ENCODE results near the gene GAA. TPM values are rescaled to one million over a fixed set of nuclear protein-coding genes. Genes with fewer than 3 reads are reported as not detected.
"Not testable (repeated sequence)": the region's sequence is repeated elsewhere in the genome, so short reads cannot be mapped to it uniquely, and the experiment has no call there.

Gene GAA
- total RNA-seq, 1 experiment from 2014 or later: 131 TPM

- Histone ChIP-seq H3K36me3 (ENCODE audit: control insufficient read depth in 1 of 2, insufficient read depth in 2 of 2, low read length in 2 of 2) (no peaks in the 10 kb centered on the region), H4K20me1 (ENCODE audit: insufficient read depth) (no peaks in the 10 kb centered on the region), H3K4me2 (ENCODE audit: low read length) (no peak overlapping the region), H3K27ac (ENCODE audit: low read depth, low read length) (no peak overlapping the region), H3K9ac (ENCODE audit: low read length) (no peak overlapping the region), H3K4me3 (replicated peaks in 1 of 2; ENCODE audit: low read depth in 1 of 2, low read length in 2 of 2) (no peak overlapping the region), H3K9me3 (ENCODE audit: control insufficient read depth in 1 of 2, insufficient read depth in 1 of 2, low read depth in 1 of 2, low read length in 2 of 2) (no peaks in the 10 kb centered on the region), H3K27me3 (ENCODE audit: insufficient read depth, low read length) (no peaks in the 10 kb centered on the region), H3K79me2 (ENCODE audit: insufficient read depth, low read length) (no peaks in the 10 kb centered on the region), H3K9me2 (ENCODE audit: insufficient read depth) (no peaks in the 10 kb centered on the region), H2AFZ (ENCODE audit: low read depth, low read length, poor library complexity, severe bottlenecking) (no peak overlapping the region), H3K4me1 (ENCODE audit: control insufficient read depth in 1 of 2, insufficient read depth in 2 of 2, low read length in 2 of 2) (peaks cover 0 to 9% of the 10 kb centered on the region in 2 experiments; a peak in 2 of 4 replicates)
- intact Hi-C loops (cut with micrococcal nuclease): no loop called here
- RAD21 ChIA-PET (ENCODE audit: low non-redundant PET in 1 of 2, low total read pairs in 2 of 2, uncharacterized antibody in 2 of 2, unreplicated experiment in 2 of 2): interaction anchor here in 1 of 2 experiments (0.5 kb wide), 1 partner anchor 103 kb away, joined by 3 read pairs; no protein-coding TSS in a partner anchor
- BruUV-seq (replicated peaks): no TSS peak
- CTCF ChIA-PET: interaction anchor here (0.6 to 4.6 kb wide), 2 partner anchors 14 to 298 kb away, joined by 4 to 42 read pairs; partner anchors contain the start of gene GAA
- ATAC-seq (no peak), DNase-seq (ENCODE audit: low read depth, low spot score) (no peak)
- TF ChIP-seq YY1 (IDR thresholded peaks at IDR 0.05; ENCODE audit: extremely low read depth, insufficient replicate concordance, low read depth, low read length): no peak
- TF ChIP-seq ZNF274 (IDR thresholded peaks at IDR 0.05; ENCODE audit: low read depth, low read length): no peak
- TF ChIP-seq ATF3 (IDR thresholded peaks at IDR 0.05): no peak
- POLR2A ChIA-PET: interaction anchor here (1.2 kb wide), 1 partner anchor 14 kb away, joined by 3 read pairs; the partner anchor contains the start of gene GAA
These were observed 13.8 kb upstream of the GAA start for GRCh38 chr17:80087346-80088265.

- no peaks in the 10 kb centered on the region for H3K9me3 ChIP-seq (ENCODE audit: control insufficient read depth in 1 of 2, insufficient read depth in 1 of 2, low read depth in 1 of 2, low read length in 2 of 2)
- ATAC-seq (no peak), DNase-seq (ENCODE audit: low read depth, low spot score) (no peak)
- no peak for TF ChIP-seq POLR2A (IDR thresholded peaks at IDR 0.05; ENCODE audit: borderline replicate concordance, extremely low read depth, insufficient read depth, insufficient read length)
- no peak for TF ChIP-seq ELF1 (IDR thresholded peaks at IDR 0.05; ENCODE audit: borderline replicate concordance, low read depth)
- no peak for TF ChIP-seq FOSL1 (IDR thresholded peaks at IDR 0.05; ENCODE audit: low read depth)
- ChIA-PET POLR2A (no interaction called here), CTCF (interaction anchor here (4.6 kb wide), 1 partner anchor 12 kb away, joined by 42 read pairs; the partner anchor contains the start of gene GAA), RAD21 (ENCODE audit: low non-redundant PET in 1 of 2, low total read pairs in 2 of 2, uncharacterized antibody in 2 of 2, unreplicated experiment in 2 of 2) (no interaction called here)
- H4K20me1 ChIP-seq (ENCODE audit: insufficient read depth): no peaks in the 10 kb centered on the region
- no peaks in the 10 kb centered on the region for H3K79me2 ChIP-seq (ENCODE audit: insufficient read depth, low read length)
- no peaks in the 10 kb centered on the region for H3K9me2 ChIP-seq (ENCODE audit: insufficient read depth)
- peaks cover 0 to 4% of the 10 kb centered on the region in 2 experiments; a peak in 1 of 4 replicates for H3K4me1 ChIP-seq (ENCODE audit: control insufficient read depth in 1 of 2, insufficient read depth in 2 of 2, low read length in 2 of 2)
- no peaks in the 10 kb centered on the region for H3K27me3 ChIP-seq (ENCODE audit: insufficient read depth, low read length)
- no peak overlapping the region for H3K4me3 ChIP-seq (replicated peaks in 1 of 2; ENCODE audit: low read depth in 1 of 2, low read length in 2 of 2)
- no peaks in the 10 kb centered on the region for H3K36me3 ChIP-seq (ENCODE audit: control insufficient read depth in 1 of 2, insufficient read depth in 2 of 2, low read length in 2 of 2)
- no TSS peak for BruUV-seq (replicated peaks)
- no peak overlapping the region for H3K4me2 ChIP-seq (ENCODE audit: low read length)
- no peak overlapping the region for H2AFZ ChIP-seq (ENCODE audit: low read depth, low read length, poor library complexity, severe bottlenecking)
- intact Hi-C loops (cut with micrococcal nuclease): no loop called here
- H3K27ac ChIP-seq (ENCODE audit: low read depth, low read length): no peak overlapping the region
- H3K9ac ChIP-seq (ENCODE audit: low read length): no peak overlapping the region
These were observed 11.6 kb upstream of the GAA start for GRCh38 chr17:80089762-80090161.

- H3K9me2 ChIP-seq (ENCODE audit: insufficient read depth); H3K27me3 ChIP-seq (ENCODE audit: insufficient read depth, low read length); POLR2A ChIA-PET; H3K4me2 ChIP-seq (ENCODE audit: low read length); H3K36me3 ChIP-seq (ENCODE audit: control insufficient read depth in 1 of 2, insufficient read depth in 2 of 2, low read length in 2 of 2); ATAC-seq; H3K9me3 ChIP-seq (ENCODE audit: control insufficient read depth in 1 of 2, insufficient read depth in 1 of 2, low read depth in 1 of 2, low read length in 2 of 2); H3K4me1 ChIP-seq (ENCODE audit: control insufficient read depth in 1 of 2, insufficient read depth in 2 of 2, low read length in 2 of 2); H4K20me1 ChIP-seq (ENCODE audit: insufficient read depth); H2AFZ ChIP-seq (ENCODE audit: low read depth, low read length, poor library complexity, severe bottlenecking); H3K79me2 ChIP-seq (ENCODE audit: insufficient read depth, low read length); H3K9ac ChIP-seq (ENCODE audit: low read length); intact Hi-C loops (cut with micrococcal nuclease); BruUV-seq (replicated peaks); CTCF ChIA-PET; H3K4me3 ChIP-seq (replicated peaks in 1 of 2; ENCODE audit: low read depth in 1 of 2, low read length in 2 of 2); RAD21 ChIA-PET (ENCODE audit: low non-redundant PET in 1 of 2, low total read pairs in 2 of 2, uncharacterized antibody in 2 of 2, unreplicated experiment in 2 of 2); DNase-seq (ENCODE audit: low read depth, low spot score); H3K27ac ChIP-seq (ENCODE audit: low read depth, low read length): not testable (repeated sequence)
These were observed 11.2 kb upstream of the GAA start for GRCh38 chr17:80090164-80090563.

All from HCT116 (cell line).